ENCODE results near the gene MYO1F. TPM values are rescaled to one million over a fixed set of nuclear protein-coding genes. Genes with fewer than 3 reads are reported as not detected.
"Not testable (repeated sequence)": the region's sequence is repeated elsewhere in the genome, so short reads cannot be mapped to it uniquely, and the experiment has no call there.

The MYO1F gene
- total and polyA plus RNA-seq, 2 donors (not counting 1 experiment from before 2014, with no cell fraction given) = 76.3 to 126 TPM

DNA sequence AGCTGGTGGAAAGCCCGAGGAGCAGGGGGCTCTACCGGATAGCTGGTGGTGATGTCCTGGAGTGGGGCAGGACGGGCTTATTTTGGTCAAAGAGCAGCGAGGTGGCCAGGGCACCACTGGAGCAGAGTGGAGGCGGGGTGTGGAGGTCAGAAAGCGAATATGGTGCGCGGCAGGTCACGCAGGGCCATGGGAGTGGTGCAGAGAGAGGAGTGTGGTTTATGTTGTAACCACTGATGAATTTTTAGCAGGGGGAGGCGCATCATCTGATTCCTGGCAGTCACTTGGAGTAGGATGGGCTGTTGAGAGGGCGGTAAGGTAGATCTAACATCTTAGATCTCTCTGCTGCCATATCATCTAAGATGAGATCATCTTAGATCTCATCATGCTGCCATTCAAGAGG is 61.9 kb downstream of the MYO1F start:
- no peak for TF ChIP-seq EZH2 (IDR thresholded peaks at IDR 0.05; ENCODE audit: borderline replicate concordance, insufficient read depth, low read depth, low read length, poor library complexity, severe bottlenecking)
- TF ChIP-seq, protein P1, sequence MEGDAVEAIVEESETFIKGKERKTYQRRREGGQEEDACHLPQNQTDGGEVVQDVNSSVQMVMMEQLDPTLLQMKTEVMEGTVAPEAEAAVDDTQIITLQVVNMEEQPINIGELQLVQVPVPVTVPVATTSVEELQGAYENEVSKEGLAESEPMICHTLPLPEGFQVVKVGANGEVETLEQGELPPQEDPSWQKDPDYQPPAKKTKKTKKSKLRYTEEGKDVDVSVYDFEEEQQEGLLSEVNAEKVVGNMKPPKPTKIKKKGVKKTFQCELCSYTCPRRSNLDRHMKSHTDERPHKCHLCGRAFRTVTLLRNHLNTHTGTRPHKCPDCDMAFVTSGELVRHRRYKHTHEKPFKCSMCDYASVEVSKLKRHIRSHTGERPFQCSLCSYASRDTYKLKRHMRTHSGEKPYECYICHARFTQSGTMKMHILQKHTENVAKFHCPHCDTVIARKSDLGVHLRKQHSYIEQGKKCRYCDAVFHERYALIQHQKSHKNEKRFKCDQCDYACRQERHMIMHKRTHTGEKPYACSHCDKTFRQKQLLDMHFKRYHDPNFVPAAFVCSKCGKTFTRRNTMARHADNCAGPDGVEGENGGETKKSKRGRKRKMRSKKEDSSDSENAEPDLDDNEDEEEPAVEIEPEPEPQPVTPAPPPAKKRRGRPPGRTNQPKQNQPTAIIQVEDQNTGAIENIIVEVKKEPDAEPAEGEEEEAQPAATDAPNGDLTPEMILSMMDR (IDR thresholded peaks at IDR 0.05) = no peak
- H3K27me3 ChIP-seq (replicated peaks in 1 of 4; ENCODE audit: control extremely low read depth in 1 of 4, control insufficient read depth in 3 of 4, insufficient read depth in 4 of 4, low read length in 3 of 4) = no peaks in the 10 kb centered on the region
- peaks cover 0 to 4% of the 10 kb centered on the region in 2 experiments for H3K36me3 ChIP-seq (replicated peaks in 1 of 2; ENCODE audit: control extremely low read depth in 1 of 2, control insufficient read depth in 1 of 2, extremely low read depth in 1 of 2, insufficient read depth in 2 of 2, low read length in 1 of 2)
- WGBS (ENCODE audit: insufficient coverage) = 91% methylated on average over 9 of the region's 11 CpGs
- H3K4me3 ChIP-seq (ENCODE audit: control extremely low read depth in 1 of 5, extremely low read depth in 1 of 5, insufficient read depth in 1 of 5, low read depth in 2 of 5, low read length in 4 of 5) = no peak overlapping the region
- no peak overlapping the region for H3K9ac ChIP-seq (ENCODE audit: low read length)
- no peaks in the 10 kb centered on the region for H4K20me1 ChIP-seq (ENCODE audit: control insufficient read depth, insufficient read depth, low read length, poor library complexity, severe bottlenecking)
- ATAC-seq (ENCODE audit: low read depth) (no peak), DNase-seq (no peak)
- Mint-ChIP-seq H3K4me3 (peak overlapping the region; percentile 93), H3K9me3 (ENCODE audit: insufficient read depth) (no peaks in the 10 kb centered on the region), H3K4me1 (peaks cover 26% of the 10 kb centered on the region), H3K27me3 (no peaks in the 10 kb centered on the region), H3K27ac (peak overlapping the region; percentile 38)
- no peak overlapping the region for H3K4me2 ChIP-seq (replicated peaks; ENCODE audit: low read depth, low read length, poor library complexity, severe bottlenecking)
- H3K79me2 ChIP-seq (ENCODE audit: control insufficient read depth, insufficient read depth, low read length) = peaks cover 4% of the 10 kb centered on the region
- H3K9me3 ChIP-seq (ENCODE audit: control extremely low read depth in 1 of 3, control insufficient read depth in 2 of 3, insufficient read depth in 1 of 3, low read length in 2 of 3) = peaks cover 0 to 9% (median 0%) of the 10 kb centered on the region in 3 donors
- no peak overlapping the region for H2AFZ ChIP-seq (ENCODE audit: insufficient read depth, low read depth, low read length, poor library complexity, severe bottlenecking)
- ChIA-PET POLR2A (no interaction called here), CTCF (interaction anchor here (1.7 to 4.2 kb wide), 2 partner anchors 8 to 64 kb away, joined by 4 to 70 read pairs; partner anchors contain the start of gene MYO1F)
- H3K4me1 ChIP-seq (ENCODE audit: control insufficient read depth in 2 of 2, insufficient read depth in 2 of 2, low read length in 2 of 2) = peaks cover 17 to 36% of the 10 kb centered on the region in 2 donors
- intact Hi-C loops (cut with micrococcal nuclease) = loop anchor here (2.0 kb wide), 2 partner anchors 43 to 63 kb away; no protein-coding TSS in a partner anchor
- no peak overlapping the region for H3K27ac ChIP-seq (ENCODE audit: low read length in 2 of 2)

DNA sequence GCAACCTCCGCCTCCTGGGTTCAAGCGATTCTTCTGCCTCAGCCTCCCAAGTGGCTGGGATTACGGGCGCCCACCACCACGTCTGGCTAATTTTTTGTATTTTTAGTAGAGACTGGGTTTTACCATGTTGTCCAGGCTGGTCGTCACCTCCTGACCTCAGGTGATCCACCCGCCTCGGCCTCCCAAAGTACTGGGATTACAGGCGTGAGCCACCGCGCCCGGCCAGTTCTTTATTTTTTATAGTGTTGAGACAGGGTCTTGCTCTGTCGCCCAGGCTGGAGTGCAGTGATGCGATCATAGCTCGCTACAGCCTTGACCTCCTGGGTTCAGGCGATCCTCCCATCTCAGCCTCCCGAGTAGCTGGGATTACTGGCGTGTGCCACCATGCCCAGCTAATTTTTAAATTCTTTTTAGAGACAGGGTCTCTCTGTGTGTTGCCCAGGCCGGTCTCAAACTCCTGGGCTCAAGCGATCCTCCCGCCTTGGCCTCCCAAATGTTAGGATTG is 62.7 kb downstream of the MYO1F start:
- H3K36me3 ChIP-seq (replicated peaks in 1 of 2; ENCODE audit: control extremely low read depth in 1 of 2, control insufficient read depth in 1 of 2, extremely low read depth in 1 of 2, insufficient read depth in 2 of 2, low read length in 1 of 2); H3K79me2 ChIP-seq (ENCODE audit: control insufficient read depth, insufficient read depth, low read length); H4K20me1 ChIP-seq (ENCODE audit: control insufficient read depth, insufficient read depth, low read length, poor library complexity, severe bottlenecking); H3K9me3 ChIP-seq (ENCODE audit: control extremely low read depth in 1 of 3, control insufficient read depth in 2 of 3, insufficient read depth in 1 of 3, low read length in 2 of 3); H3K27me3 Mint-ChIP-seq; H3K27me3 ChIP-seq (replicated peaks in 1 of 4; ENCODE audit: control extremely low read depth in 1 of 4, control insufficient read depth in 3 of 4, insufficient read depth in 4 of 4, low read length in 3 of 4); ATAC-seq (ENCODE audit: low read depth); H3K9me3 Mint-ChIP-seq (ENCODE audit: insufficient read depth); DNase-seq: not testable (repeated sequence)
- Histone ChIP-seq H3K4me2 (replicated peaks; ENCODE audit: low read depth, low read length, poor library complexity, severe bottlenecking) (peak overlapping the region; percentile 88), H3K9ac (ENCODE audit: low read length) (peak overlapping the region; percentile 77), H3K4me1 (ENCODE audit: control insufficient read depth in 2 of 2, insufficient read depth in 2 of 2, low read length in 2 of 2) (peaks cover 17 to 36% of the 10 kb centered on the region in 2 donors), H2AFZ (ENCODE audit: insufficient read depth, low read depth, low read length, poor library complexity, severe bottlenecking) (peak overlapping the region; percentile 82), H3K27ac (ENCODE audit: low read length in 2 of 2) (peak overlapping the region; percentile 87 to 97), H3K4me3 (ENCODE audit: control extremely low read depth in 1 of 5, extremely low read depth in 1 of 5, insufficient read depth in 1 of 5, low read depth in 2 of 5, low read length in 4 of 5) (peak overlapping the region in 4 of 5 experiments; percentile 46 to 80 (median 75))
- Mint-ChIP-seq H3K4me1 (peaks cover 26% of the 10 kb centered on the region), H3K4me3 (peak overlapping the region; percentile 93), H3K27ac (peak overlapping the region; percentile 98)
- ChIA-PET POLR2A (interaction anchor here (0.5 to 2.5 kb wide), 7 partner anchors 9 to 194 kb away, joined by 3 to 26 read pairs (median 6); partner anchors contain the start of genes HNRNPM, MARCHF2, MYO1F and NDUFA7), CTCF (interaction anchor here (1.0 to 4.2 kb wide), 5 partner anchors 54 to 161 kb away, joined by 3 to 70 read pairs (median 10); partner anchors contain the start of genes MARCHF2 and MYO1F)
- 81% methylated on average over 13 of the region's 21 CpGs for WGBS (ENCODE audit: insufficient coverage)
- intact Hi-C loops (cut with micrococcal nuclease) = loop anchor here (1.0 to 5.0 kb wide), 4 partner anchors 42 to 507 kb away; partner anchors contain the start of genes ELAVL1 and HNRNPM

All from B cell (primary cell).